NOMO-1 (cell line): ENCODE measurements around the gene GSAP.
"Not testable (repeated sequence)": the region's sequence is repeated elsewhere in the genome, so short reads cannot be mapped to it uniquely, and the experiment has no call there.

Experiments used
- DNase-seq, 2 experiments: peaks; one replicate each; lab custom pipeline; 2025; ENCODE audit not compliant: unreplicated experiment in 2 of 2; lab: John Stamatoyannopoulos, UW

The GSAP gene

GRCh38 chr7:77415823-77416620 lies at the start of gene GSAP:
GSAP (minus strand) TSS chr7:77416349; CDS start chr7:77416321, 28 bp downstream.
- DNase-seq = peak; percentile 73 to 81

- no peak for DNase-seq
Observed at GRCh38 chr7:77465256-77465655, 49.1 kb upstream of the GSAP start.

- peak in 1 of 2 experiments; percentile 28 for DNase-seq
Observed at GRCh38 chr7:77464589-77464988, 48.4 kb upstream of the GSAP start.

- DNase-seq = peak; percentile 95 to 100
Observed at GRCh38 chr7:77463632-77464031, 47.5 kb upstream of the GSAP start.

GRCh38 chr7:77461842-77462241 lies 45.7 kb upstream of the GSAP start:
- no peak for DNase-seq

- no peak for DNase-seq
Observed at GRCh38 chr7:77461246-77461645, 45.1 kb upstream of the GSAP start.

- DNase-seq = peak; percentile 50 to 51
Observed at GRCh38 chr7:77460057-77460486, 43.9 kb upstream of the GSAP start.

- no peak for DNase-seq
Observed at GRCh38 chr7:77459311-77459726, 43.2 kb upstream of the GSAP start.

GRCh38 chr7:77458786-77459185 lies 42.6 kb upstream of the GSAP start:
- DNase-seq = peak in 1 of 2 experiments; percentile 76

- no peak for DNase-seq
Observed at GRCh38 chr7:77457779-77458178, 41.6 kb upstream of the GSAP start.

GRCh38 chr7:77456696-77457095 lies 40.5 kb upstream of the GSAP start:
- DNase-seq = peak; percentile 40 to 67

- no peak for DNase-seq
Observed at GRCh38 chr7:77455321-77455720, 39.2 kb upstream of the GSAP start.

- no peak for DNase-seq
Observed at GRCh38 chr7:77454802-77455201, 38.7 kb upstream of the GSAP start.

GRCh38 chr7:77453531-77453930 lies 37.4 kb upstream of the GSAP start:
- DNase-seq = peak; percentile 50 to 88

GRCh38 chr7:77451950-77452349 lies 35.8 kb upstream of the GSAP start:
- not testable (repeated sequence) for DNase-seq

GRCh38 chr7:77450613-77451012 lies 34.5 kb upstream of the GSAP start:
- no peak for DNase-seq

GRCh38 chr7:77450054-77450453 lies 33.9 kb upstream of the GSAP start:
- DNase-seq = no peak

- DNase-seq = no peak
Observed at GRCh38 chr7:77447616-77448015, 31.5 kb upstream of the GSAP start.

GRCh38 chr7:77444123-77444522 lies 28.0 kb upstream of the GSAP start:
- DNase-seq = no peak

GRCh38 chr7:77443042-77443441 lies 26.9 kb upstream of the GSAP start:
- DNase-seq = no peak

- DNase-seq = no peak
Observed at GRCh38 chr7:77442636-77443035, 26.5 kb upstream of the GSAP start.

- no peak for DNase-seq
Observed at GRCh38 chr7:77441046-77441445, 24.9 kb upstream of the GSAP start.

GRCh38 chr7:77439572-77439971 lies 23.4 kb upstream of the GSAP start:
- DNase-seq = peak; percentile 64 to 86
